ENCODE data around the gene C10orf71.

C10orf71 gene

DNA sequence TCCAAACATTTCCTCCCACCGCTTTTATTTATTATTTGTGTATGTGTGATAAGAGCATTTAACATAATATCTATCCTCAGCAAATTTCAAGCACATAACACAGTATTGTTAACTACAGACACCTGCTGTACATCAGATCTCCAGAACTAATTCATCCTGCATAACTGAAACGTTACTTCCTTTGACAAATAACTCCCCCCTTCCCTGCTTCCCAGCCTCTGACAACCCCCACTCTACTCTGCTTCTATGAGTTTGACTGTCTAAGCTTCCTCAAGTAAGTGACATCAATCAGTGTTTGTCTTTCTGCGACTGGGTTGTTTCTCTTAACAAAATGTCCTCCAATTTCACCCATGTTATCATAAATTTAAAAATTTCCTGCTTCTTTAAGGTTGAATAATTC lies 22.1 kb downstream of the C10orf71 start:
- no peaks in the 10 kb centered on the region for H3K27me3 ChIP-seq (ENCODE audit: control insufficient read depth, insufficient read depth, low read length)
- no peaks in the 10 kb centered on the region for H3K4me1 ChIP-seq (ENCODE audit: control insufficient read depth, low read depth, low read length)
- no peak overlapping the region for H3K9ac ChIP-seq (ENCODE audit: low read length)
- no peaks in the 10 kb centered on the region for H3K9me3 ChIP-seq (ENCODE audit: control insufficient read depth, low read depth, low read length)
- H3K4me3 ChIP-seq (ENCODE audit: low read length) = no peak overlapping the region
- H3K27ac ChIP-seq (ENCODE audit: low read length) = no peak overlapping the region
- no peaks in the 10 kb centered on the region for H3K36me3 ChIP-seq (ENCODE audit: control insufficient read depth, low read depth, low read length)

DNA sequence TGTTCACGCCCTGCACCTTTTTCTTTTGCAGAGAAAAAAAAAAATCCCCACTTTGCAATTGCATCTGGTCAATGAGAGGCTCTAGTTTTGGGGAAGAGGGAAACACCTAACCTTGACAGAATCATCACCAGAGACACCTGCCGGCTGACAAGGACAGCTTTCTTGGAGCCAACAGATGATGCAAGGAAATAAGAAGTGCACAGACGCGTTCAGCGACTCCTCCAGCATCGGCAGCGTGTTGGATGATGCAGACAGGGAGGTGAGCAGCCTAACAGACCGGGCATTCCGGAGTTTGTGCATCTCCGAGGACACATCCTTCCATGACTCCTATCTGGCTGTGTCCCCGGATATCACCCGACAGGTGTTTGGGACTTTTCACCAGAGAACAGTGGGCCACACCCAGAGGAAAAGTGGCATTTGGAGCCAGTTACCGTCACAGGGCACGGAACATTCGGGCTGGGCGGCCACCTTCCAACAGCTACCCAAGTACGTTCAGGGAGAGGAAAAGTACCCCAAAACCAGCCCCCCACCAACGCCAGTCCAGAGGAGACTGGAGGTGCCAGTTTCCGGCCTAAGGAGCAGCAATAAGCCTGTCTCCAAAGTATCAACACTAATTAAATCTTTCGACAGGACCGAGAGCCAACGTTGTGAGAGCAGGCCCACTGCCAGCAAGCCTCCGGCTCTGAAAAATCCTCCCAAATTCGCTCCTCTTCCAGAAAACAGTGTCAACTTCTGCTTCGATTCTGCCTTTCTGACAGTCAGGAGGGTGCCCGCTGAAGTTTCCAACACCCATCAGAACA lies 23.6 kb downstream of the C10orf71 start:
- H3K9me3 ChIP-seq (ENCODE audit: control insufficient read depth, low read depth, low read length) = no peaks in the 10 kb centered on the region
- no peaks in the 10 kb centered on the region for H3K36me3 ChIP-seq (ENCODE audit: control insufficient read depth, low read depth, low read length)
- H3K9ac ChIP-seq (ENCODE audit: low read length) = no peak overlapping the region
- H3K4me1 ChIP-seq (ENCODE audit: control insufficient read depth, low read depth, low read length) = peaks cover under 1% of the 10 kb centered on the region
- H3K27me3 ChIP-seq (ENCODE audit: control insufficient read depth, insufficient read depth, low read length) = no peaks in the 10 kb centered on the region
- no peak overlapping the region for H3K27ac ChIP-seq (ENCODE audit: low read length)
- H3K4me3 ChIP-seq (ENCODE audit: low read length) = no peak overlapping the region

DNA sequence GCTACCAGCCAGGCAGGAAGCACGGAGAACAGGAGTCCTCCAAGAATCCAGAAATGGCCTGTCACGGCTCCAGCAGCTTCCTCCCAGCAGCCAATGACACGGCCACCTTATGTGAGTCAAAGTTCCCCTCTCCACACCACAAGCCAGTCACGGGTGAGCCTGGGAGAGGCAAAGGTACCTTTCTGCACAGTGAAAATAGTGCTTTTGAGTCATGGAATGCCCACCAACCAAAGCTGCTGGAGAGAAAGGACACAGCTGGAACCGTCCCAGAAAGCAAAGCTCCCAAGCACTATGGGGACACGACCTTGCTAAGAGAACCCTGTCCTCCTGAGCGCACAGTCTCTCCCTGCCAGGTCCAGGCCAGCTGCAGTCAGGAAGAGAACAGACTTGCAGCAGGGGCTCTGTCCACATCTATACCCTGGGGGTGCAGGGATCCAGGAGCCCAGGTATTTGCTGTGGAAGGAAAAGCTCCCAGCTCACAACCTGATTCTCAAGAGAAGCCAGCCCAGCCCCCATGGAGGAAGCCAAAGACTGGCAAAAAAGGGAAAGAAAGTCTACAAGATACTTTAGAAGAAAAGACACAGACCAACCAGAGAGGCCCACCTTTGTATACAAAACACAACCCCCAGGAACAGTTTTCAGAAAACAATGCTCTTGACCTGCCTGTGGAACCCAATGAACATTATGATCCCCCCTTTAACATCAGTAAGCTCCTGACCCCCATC lies 24.4 kb downstream of the C10orf71 start:
- H3K27ac ChIP-seq (ENCODE audit: low read length) = no peak overlapping the region
- H3K36me3 ChIP-seq (ENCODE audit: control insufficient read depth, low read depth, low read length) = no peaks in the 10 kb centered on the region
- H3K9ac ChIP-seq (ENCODE audit: low read length) = no peak overlapping the region
- H3K9me3 ChIP-seq (ENCODE audit: control insufficient read depth, low read depth, low read length) = no peaks in the 10 kb centered on the region
- H3K4me1 ChIP-seq (ENCODE audit: control insufficient read depth, low read depth, low read length) = peaks cover 5% of the 10 kb centered on the region
- H3K4me3 ChIP-seq (ENCODE audit: low read length) = no peak overlapping the region
- H3K27me3 ChIP-seq (ENCODE audit: control insufficient read depth, insufficient read depth, low read length) = no peaks in the 10 kb centered on the region

DNA sequence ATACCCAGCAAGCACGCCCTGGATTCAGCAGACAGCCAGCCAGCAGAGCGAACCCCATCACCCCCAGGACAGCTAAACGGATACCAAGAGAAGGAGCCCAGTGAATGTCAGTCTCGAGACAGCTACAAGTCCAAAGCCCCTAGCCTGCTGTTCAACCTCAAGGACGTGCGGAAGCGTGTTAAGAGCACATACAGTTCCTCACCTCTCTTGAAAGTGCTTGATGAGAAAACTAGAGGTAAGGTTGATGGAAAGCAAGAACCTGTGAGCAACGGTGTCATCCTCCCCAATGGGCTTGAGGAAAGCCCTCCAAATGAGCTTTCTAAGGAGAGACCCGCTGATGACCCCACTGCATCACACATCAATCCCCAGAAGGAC lies 24.9 kb downstream of the C10orf71 start:
- Histone ChIP-seq H3K9me3 (ENCODE audit: control insufficient read depth, low read depth, low read length) (no peaks in the 10 kb centered on the region), H3K9ac (ENCODE audit: low read length) (no peak overlapping the region), H3K27ac (ENCODE audit: low read length) (no peak overlapping the region), H3K27me3 (ENCODE audit: control insufficient read depth, insufficient read depth, low read length) (no peaks in the 10 kb centered on the region), H3K4me1 (ENCODE audit: control insufficient read depth, low read depth, low read length) (peaks cover 5% of the 10 kb centered on the region), H3K4me3 (ENCODE audit: low read length) (no peak overlapping the region), H3K36me3 (ENCODE audit: control insufficient read depth, low read depth, low read length) (no peaks in the 10 kb centered on the region)

DNA sequence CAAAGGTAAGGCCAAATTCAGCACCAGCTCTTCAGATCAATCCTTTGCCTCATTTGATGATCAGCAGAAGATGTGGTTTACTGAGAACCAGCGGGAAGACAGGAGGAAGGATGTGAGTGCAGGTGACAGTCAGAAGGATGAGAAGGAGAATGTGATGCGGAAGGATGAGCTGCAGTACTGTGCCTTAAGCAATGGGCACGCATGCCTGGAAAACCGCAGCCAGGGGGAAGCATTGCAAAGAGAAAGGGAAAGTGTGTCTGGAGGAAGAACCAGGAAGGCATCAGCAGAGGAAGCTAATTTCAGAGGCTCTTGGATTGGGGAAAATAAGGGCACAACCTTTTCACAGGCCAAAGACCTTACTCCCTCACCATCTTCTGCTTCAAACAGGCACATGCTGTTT lies 25.7 kb downstream of the C10orf71 start:
- Histone ChIP-seq H3K36me3 (ENCODE audit: control insufficient read depth, low read depth, low read length) (no peaks in the 10 kb centered on the region), H3K27ac (ENCODE audit: low read length) (no peak overlapping the region), H3K9me3 (ENCODE audit: control insufficient read depth, low read depth, low read length) (no peaks in the 10 kb centered on the region), H3K4me1 (ENCODE audit: control insufficient read depth, low read depth, low read length) (peaks cover 5% of the 10 kb centered on the region), H3K27me3 (ENCODE audit: control insufficient read depth, insufficient read depth, low read length) (no peaks in the 10 kb centered on the region), H3K9ac (ENCODE audit: low read length) (no peak overlapping the region), H3K4me3 (ENCODE audit: low read length) (no peak overlapping the region)

DNA sequence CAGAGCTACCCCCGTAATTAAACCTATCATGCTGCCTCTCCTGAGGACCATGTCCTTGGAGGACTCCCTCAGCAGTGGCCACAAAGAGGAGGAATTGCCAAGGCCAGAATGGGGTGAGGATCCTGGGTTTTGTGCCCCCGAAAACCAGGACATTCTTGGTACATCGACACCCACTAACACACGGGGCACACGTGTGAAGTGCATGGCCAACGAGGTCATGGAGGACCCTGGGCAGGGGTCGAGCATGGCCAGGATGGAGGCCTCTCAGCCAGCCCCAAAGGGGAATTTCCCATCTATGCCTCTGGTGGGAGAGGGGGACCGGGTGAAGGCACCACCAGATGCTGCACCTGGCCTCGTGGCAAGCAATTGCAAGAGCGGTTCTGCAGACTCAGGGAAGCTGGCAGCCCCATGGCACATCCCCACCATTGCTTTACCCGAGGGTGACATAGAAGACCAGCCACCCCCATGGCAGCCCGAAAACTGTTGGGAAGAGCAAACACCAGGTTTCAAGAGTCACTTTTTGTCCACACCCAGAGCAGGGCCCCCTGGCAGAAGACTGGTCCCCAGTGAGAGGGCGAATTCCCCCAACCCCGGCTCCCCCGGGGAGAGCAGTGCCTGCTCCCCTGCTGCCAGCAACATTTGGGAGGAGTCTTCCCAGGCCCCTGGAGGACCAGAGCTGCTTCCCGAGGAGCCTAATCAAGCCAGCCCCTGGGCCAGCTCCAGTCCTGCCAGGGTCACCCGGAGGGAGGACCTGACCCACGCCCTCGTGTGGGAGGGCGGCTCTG lies 26.4 kb downstream of the C10orf71 start:
- Histone ChIP-seq H3K4me3 (ENCODE audit: low read length) (no peak overlapping the region), H3K27me3 (ENCODE audit: control insufficient read depth, insufficient read depth, low read length) (no peaks in the 10 kb centered on the region), H3K27ac (ENCODE audit: low read length) (no peak overlapping the region), H3K9me3 (ENCODE audit: control insufficient read depth, low read depth, low read length) (no peaks in the 10 kb centered on the region), H3K4me1 (ENCODE audit: control insufficient read depth, low read depth, low read length) (peaks cover 5% of the 10 kb centered on the region), H3K9ac (ENCODE audit: low read length) (no peak overlapping the region), H3K36me3 (ENCODE audit: control insufficient read depth, low read depth, low read length) (no peaks in the 10 kb centered on the region)

DNA sequence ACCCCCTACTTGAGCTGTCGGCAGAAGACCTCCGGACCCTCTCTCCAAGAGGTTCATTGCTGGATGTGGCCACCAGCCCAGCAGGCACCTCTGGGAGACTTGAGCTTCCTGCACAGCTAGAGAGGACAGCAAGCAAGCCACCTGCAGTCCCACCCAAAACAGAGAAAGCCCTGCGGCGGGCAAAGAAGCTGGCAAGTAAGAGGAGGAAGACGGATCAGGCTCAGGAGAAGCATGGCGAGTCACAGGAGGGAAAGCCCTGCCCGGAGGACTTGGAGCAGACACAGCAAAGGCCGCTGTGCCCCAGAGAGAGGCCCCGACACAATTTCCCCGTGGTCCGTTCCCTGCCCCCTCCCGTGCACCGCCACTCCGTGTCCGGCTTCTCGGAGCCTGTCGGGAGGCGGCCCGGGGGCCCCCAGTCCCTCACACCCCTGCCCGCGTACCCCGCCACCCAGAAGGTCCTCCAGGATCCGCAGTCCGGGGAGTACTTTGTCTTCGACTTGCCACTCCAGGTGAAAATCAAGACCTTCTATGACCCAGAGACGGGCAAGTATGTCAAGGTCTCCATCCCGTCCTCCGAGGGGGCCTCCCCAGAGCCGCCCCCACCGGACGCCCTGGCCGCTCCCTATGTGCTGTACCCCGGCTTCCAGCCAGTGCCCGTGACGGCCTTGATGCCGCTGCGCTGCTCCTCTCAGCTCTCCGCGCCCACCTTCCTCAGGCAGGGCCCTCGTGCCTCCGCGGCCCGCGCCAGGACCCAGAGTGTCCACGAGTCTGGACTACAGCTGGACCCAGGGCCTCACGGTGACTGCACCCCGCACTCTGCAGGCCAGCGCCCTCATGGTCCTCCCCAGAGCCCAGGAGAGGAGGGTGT lies 27.2 kb downstream of the C10orf71 start:
- no peak overlapping the region for H3K27ac ChIP-seq (ENCODE audit: low read length)
- H3K36me3 ChIP-seq (ENCODE audit: control insufficient read depth, low read depth, low read length) = no peaks in the 10 kb centered on the region
- no peaks in the 10 kb centered on the region for H3K27me3 ChIP-seq (ENCODE audit: control insufficient read depth, insufficient read depth, low read length)
- H3K4me3 ChIP-seq (ENCODE audit: low read length) = no peak overlapping the region
- H3K9ac ChIP-seq (ENCODE audit: low read length) = no peak overlapping the region
- no peaks in the 10 kb centered on the region for H3K9me3 ChIP-seq (ENCODE audit: control insufficient read depth, low read depth, low read length)
- peaks cover 5% of the 10 kb centered on the region for H3K4me1 ChIP-seq (ENCODE audit: control insufficient read depth, low read depth, low read length)

DNA sequence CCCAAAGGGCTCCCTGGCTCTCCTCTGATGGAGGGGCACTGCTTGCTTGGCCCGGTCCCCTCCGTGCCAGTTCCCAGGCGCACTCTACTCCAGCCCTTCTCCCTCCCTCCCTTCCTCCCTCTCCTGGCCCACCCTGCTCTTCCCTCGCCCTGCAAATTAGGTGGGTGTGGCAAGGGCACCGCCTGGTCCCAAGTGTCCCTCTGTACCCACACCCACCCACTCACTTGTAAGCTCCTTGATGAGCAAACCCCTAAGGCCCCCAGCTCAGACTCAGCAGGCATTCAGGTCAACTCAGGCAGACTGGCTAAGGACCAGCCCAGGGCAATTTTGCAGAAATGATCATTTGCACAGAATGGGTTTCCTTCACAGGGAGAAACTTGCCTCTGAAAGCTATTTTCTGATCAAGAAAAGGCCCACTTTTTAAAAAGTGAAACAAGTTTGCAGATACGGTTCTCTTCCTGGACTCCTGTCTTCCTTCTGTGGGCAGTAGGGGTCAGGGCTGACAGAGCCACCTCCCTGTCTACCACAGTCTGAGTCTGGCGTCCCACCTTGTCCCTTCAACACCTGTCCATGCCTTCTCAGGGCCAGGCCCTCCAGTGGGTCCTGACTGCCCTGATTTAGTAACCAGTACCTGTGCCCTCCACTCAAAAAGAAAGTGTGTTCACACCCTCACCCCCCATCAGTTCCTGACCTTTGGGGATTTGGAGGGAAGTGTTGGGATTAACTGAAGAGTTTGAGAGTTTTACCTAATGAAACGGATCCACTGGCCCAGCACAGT lies 28.3 kb downstream of the C10orf71 start:
- Histone ChIP-seq H3K36me3 (ENCODE audit: control insufficient read depth, low read depth, low read length) (no peaks in the 10 kb centered on the region), H3K4me1 (ENCODE audit: control insufficient read depth, low read depth, low read length) (peaks cover 5% of the 10 kb centered on the region), H3K27ac (ENCODE audit: low read length) (no peak overlapping the region), H3K9ac (ENCODE audit: low read length) (no peak overlapping the region), H3K4me3 (ENCODE audit: low read length) (no peak overlapping the region), H3K9me3 (ENCODE audit: control insufficient read depth, low read depth, low read length) (no peaks in the 10 kb centered on the region), H3K27me3 (ENCODE audit: control insufficient read depth, insufficient read depth, low read length) (no peaks in the 10 kb centered on the region)

DNA sequence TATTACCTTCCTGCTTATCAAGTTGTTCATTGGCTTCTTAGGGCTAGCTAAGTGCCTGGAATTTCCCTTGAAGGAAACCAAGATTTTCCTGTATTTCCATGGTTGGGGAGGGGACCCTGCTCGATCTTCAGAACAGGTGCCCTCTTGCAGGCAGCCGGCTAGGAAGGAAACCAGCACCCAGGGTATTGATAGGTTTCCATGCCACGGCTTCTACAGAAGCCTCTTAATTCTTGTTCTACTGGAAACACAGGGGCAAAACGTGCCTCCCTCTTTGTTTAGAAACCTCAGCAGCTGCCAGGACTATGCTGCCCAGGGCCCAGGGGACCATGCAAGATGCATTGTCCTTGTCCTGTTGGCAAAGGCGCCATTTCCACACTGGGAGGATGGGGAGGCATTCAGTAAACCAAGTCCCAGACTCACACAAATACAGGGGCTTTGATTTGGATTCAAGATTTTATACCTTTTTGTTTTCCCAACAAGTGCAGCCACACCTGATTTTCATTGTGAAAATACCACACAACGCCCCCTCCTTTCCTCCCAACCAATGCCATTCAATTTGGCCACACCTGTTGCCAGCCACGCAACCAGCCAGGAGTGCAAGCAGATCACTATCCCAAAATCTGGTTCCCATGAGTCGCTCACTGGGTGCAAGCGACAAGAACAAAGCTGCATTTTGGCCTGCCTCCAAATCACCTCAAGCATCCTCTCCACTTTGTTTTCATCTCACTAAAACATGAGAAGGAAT lies 29.6 kb downstream of the C10orf71 start:
- H3K4me1 ChIP-seq (ENCODE audit: control insufficient read depth, low read depth, low read length) = peaks cover 5% of the 10 kb centered on the region
- no peaks in the 10 kb centered on the region for H3K27me3 ChIP-seq (ENCODE audit: control insufficient read depth, insufficient read depth, low read length)
- H3K9ac ChIP-seq (ENCODE audit: low read length) = no peak overlapping the region
- no peaks in the 10 kb centered on the region for H3K9me3 ChIP-seq (ENCODE audit: control insufficient read depth, low read depth, low read length)
- no peak overlapping the region for H3K4me3 ChIP-seq (ENCODE audit: low read length)
- H3K36me3 ChIP-seq (ENCODE audit: control insufficient read depth, low read depth, low read length) = no peaks in the 10 kb centered on the region
- no peak overlapping the region for H3K27ac ChIP-seq (ENCODE audit: low read length)

DNA sequence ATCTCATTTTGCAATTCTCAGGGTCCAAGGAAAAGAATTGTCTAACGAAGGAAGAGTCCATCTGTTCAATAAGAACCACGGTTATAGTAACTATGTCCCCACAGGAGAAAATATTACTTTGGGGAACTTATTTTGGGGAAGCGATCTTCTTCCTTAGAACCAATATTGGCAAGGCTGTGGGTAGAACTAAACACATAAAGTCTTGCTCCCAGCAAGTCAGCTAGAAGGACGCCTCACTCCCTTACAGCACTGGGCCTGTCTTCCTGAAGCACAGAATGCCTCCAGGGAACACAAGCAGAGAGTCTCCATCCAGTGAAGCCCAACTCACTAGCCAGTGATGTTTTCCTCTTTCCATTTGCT lies 30.2 kb downstream of the C10orf71 start:
- H3K27ac ChIP-seq (ENCODE audit: low read length) = no peak overlapping the region
- no peaks in the 10 kb centered on the region for H3K36me3 ChIP-seq (ENCODE audit: control insufficient read depth, low read depth, low read length)
- no peak overlapping the region for H3K9ac ChIP-seq (ENCODE audit: low read length)
- H3K4me1 ChIP-seq (ENCODE audit: control insufficient read depth, low read depth, low read length) = peaks cover 5% of the 10 kb centered on the region
- H3K9me3 ChIP-seq (ENCODE audit: control insufficient read depth, low read depth, low read length) = no peaks in the 10 kb centered on the region
- H3K4me3 ChIP-seq (ENCODE audit: low read length) = no peak overlapping the region
- H3K27me3 ChIP-seq (ENCODE audit: control insufficient read depth, insufficient read depth, low read length) = no peaks in the 10 kb centered on the region

Measured in iPS-18a (cell line).